Mesenchymal stem cell (in vitro differentiated cells and primary cell): ENCODE measurements around the gene RSPH3.
"Not testable (repeated sequence)": the region's sequence is repeated elsewhere in the genome, so short reads cannot be mapped to it uniquely, and the experiment has no call there.

Experiments used
- DNase-seq: peaks from one replicate; pipeline ENCODE4 v3.0.0-alpha.2; 2013
- H2AFZ ChIP-seq: one replicate; pipeline ENCODE4 v1.6.1; 2013; ENCODE audit warnings: low read depth, mild to moderate bottlenecking, control low read depth, inconsistent platforms, low read length, moderate library complexity
- H2AK5ac ChIP-seq: 2 replicates; pipeline ENCODE4 v1.6.1; 2013; ENCODE audit warnings: low read length, moderate library complexity, mild to moderate bottlenecking, inconsistent platforms; ENCODE audit not compliant: severe bottlenecking
- H2BK120ac ChIP-seq: one replicate; pipeline ENCODE4 v1.6.1; 2013; ENCODE audit warnings: low read depth, mild to moderate bottlenecking, inconsistent platforms, low read length, moderate library complexity
- H2BK12ac ChIP-seq, 2 experiments: one replicate each; pipeline ENCODE4 v1.6.1; 2013; ENCODE audit warnings: inconsistent platforms in 2 of 2, low read length in 2 of 2, mild to moderate bottlenecking in 2 of 2, moderate library complexity in 2 of 2, control low read depth in 1 of 2
- H2BK15ac ChIP-seq: one replicate; pipeline ENCODE4 v1.6.1; 2013; ENCODE audit warnings: mild to moderate bottlenecking, low read depth, inconsistent platforms; ENCODE audit not compliant: poor library complexity, severe bottlenecking
- H2BK5ac ChIP-seq: 2 replicates; pipeline ENCODE4 v1.6.1; 2013; ENCODE audit warnings: low read depth, mild to moderate bottlenecking, low read length, control low read depth, inconsistent platforms; ENCODE audit not compliant: poor library complexity, severe bottlenecking
- H3K14ac ChIP-seq, 2 experiments: one replicate each; pipeline ENCODE4 v1.6.1; 2013; ENCODE audit warnings: inconsistent platforms in 2 of 2, low read length in 2 of 2, control low read depth in 1 of 2, mild to moderate bottlenecking in 1 of 2, moderate library complexity in 1 of 2
- H3K18ac ChIP-seq, 2 experiments: one replicate each; pipeline ENCODE4 v1.6.1; 2013; ENCODE audit warnings: inconsistent platforms in 2 of 2, low read length in 2 of 2, control low read depth in 1 of 2, low read depth in 1 of 2, mild to moderate bottlenecking in 1 of 2
- H3K23ac ChIP-seq, 2 experiments: one replicate each; pipeline ENCODE4 v1.6.1; 2013; ENCODE audit warnings: inconsistent platforms in 2 of 2, low read length in 2 of 2, mild to moderate bottlenecking in 2 of 2, moderate library complexity in 2 of 2, control low read depth in 1 of 2
- H3K27ac ChIP-seq: 2 replicates; pipeline ENCODE4 v1.5.1; 2013; ENCODE audit warnings: mild to moderate bottlenecking, moderate library complexity, low read length, control low read depth, inconsistent platforms; ENCODE audit not compliant: poor library complexity, severe bottlenecking
- H3K27me3 ChIP-seq, 2 experiments: 2 replicates each; pipeline versions ENCODE4 v1.6.1 to v1.7.0; 2013; ENCODE audit warnings: low read length in 2 of 2, mild to moderate bottlenecking in 2 of 2, moderate library complexity in 2 of 2, control low read depth in 1 of 2, inconsistent platforms in 1 of 2; ENCODE audit not compliant: control insufficient read depth in 1 of 2, insufficient read depth in 1 of 2
- H3K36me3 ChIP-seq, 2 experiments: 2 replicates each; pipeline versions ENCODE4 v1.6.1 to v1.7.0; 2013; ENCODE audit warnings: low read length in 2 of 2, control low read depth in 1 of 2, inconsistent platforms in 1 of 2, low read depth in 1 of 2, mild to moderate bottlenecking in 1 of 2; ENCODE audit not compliant: insufficient read depth in 2 of 2, control insufficient read depth in 1 of 2
- H3K4ac ChIP-seq, 2 experiments: one replicate each; pipeline ENCODE4 v1.6.1; 2013; ENCODE audit warnings: inconsistent platforms in 2 of 2, low read length in 2 of 2, mild to moderate bottlenecking in 2 of 2, moderate library complexity in 2 of 2, control low read depth in 1 of 2, low read depth in 1 of 2
- H3K4me1 ChIP-seq: 2 replicates; pipeline ENCODE4 v1.6.1; 2013; ENCODE audit warnings: low read depth, low read length, control low read depth; ENCODE audit not compliant: control insufficient read depth, insufficient read depth
- H3K4me2 ChIP-seq: 2 replicates; pipeline ENCODE4 v1.6.1; 2013; ENCODE audit warnings: low read length, mild to moderate bottlenecking, inconsistent platforms; ENCODE audit not compliant: poor library complexity, severe bottlenecking
- H3K4me3 ChIP-seq, 2 experiments: 2 replicates each; pipeline versions ENCODE4 v1.5.1 to v1.7.0; 2013; ENCODE audit warnings: low read length in 2 of 2, mild to moderate bottlenecking in 2 of 2, control low read depth in 1 of 2, low read depth in 1 of 2; ENCODE audit not compliant: insufficient read depth in 1 of 2
- H3K79me1 ChIP-seq: replicated peaks from 2 replicates; pipeline ENCODE4 v1.6.1; 2013; ENCODE audit warnings: mild to moderate bottlenecking, control low read depth, low read length, inconsistent platforms; ENCODE audit not compliant: poor library complexity, severe bottlenecking
- H3K9ac ChIP-seq: 2 replicates; pipeline ENCODE4 v1.7.0; 2013; ENCODE audit warnings: mild to moderate bottlenecking, low read length, moderate library complexity
- H3K9me3 ChIP-seq: 2 replicates; pipeline ENCODE4 v1.7.0; 2013; ENCODE audit warnings: mild to moderate bottlenecking, low read length; ENCODE audit not compliant: control insufficient read depth
- H4K8ac ChIP-seq: one replicate; pipeline ENCODE4 v1.6.1; 2013; ENCODE audit warnings: inconsistent platforms, mild to moderate bottlenecking, low read length, moderate library complexity
- H4K91ac ChIP-seq: one replicate; pipeline ENCODE4 v1.6.1; 2013; ENCODE audit warnings: mild to moderate bottlenecking, low read length, inconsistent platforms
- WGBS: methylation state at CpG from one replicate; pipeline ENCODE4 v1.1.7; 2013; ENCODE audit warnings: mixed read lengths; 5-methylcytosine and 5-hydroxymethylcytosine counted together

The RSPH3 gene

GRCh38 chr6:159013229-159013628 is 13.2 kb upstream of the RSPH3 start:
- Histone ChIP-seq H3K27me3 (no peaks in the 10 kb centered on the region), H3K4me2 (no peak overlapping the region), H3K27ac (no peak overlapping the region), H2BK12ac (no peak overlapping the region), H3K79me1 (no peaks in the 10 kb centered on the region), H2BK120ac (no peak overlapping the region), H3K4me1 (no peaks in the 10 kb centered on the region), H4K91ac (no peak overlapping the region), H3K36me3 (no peaks in the 10 kb centered on the region), H4K8ac (no peak overlapping the region), H2AK5ac (no peak overlapping the region), H2BK15ac (no peak overlapping the region), H3K18ac (peak overlapping the region in 1 of 2 experiments; percentile 19), H3K4ac (no peak overlapping the region), H3K4me3 (no peak overlapping the region), H2AFZ (no peak overlapping the region), H3K9ac (no peak overlapping the region), H3K14ac (no peak overlapping the region), H3K23ac (no peak overlapping the region), H2BK5ac (no peak overlapping the region), H3K9me3 (no peaks in the 10 kb centered on the region)
- 94% methylated on average over 5 of the region's 5 CpGs for WGBS
- DNase-seq: no peak

GRCh38 chr6:159012201-159012600 is 12.2 kb upstream of the RSPH3 start:
- Histone ChIP-seq H3K9me3 (no peaks in the 10 kb centered on the region), H3K79me1 (no peaks in the 10 kb centered on the region), H2AK5ac (no peak overlapping the region), H3K36me3 (no peaks in the 10 kb centered on the region), H3K4ac (no peak overlapping the region), H2BK120ac (no peak overlapping the region), H3K27me3 (no peaks in the 10 kb centered on the region), H3K4me1 (no peaks in the 10 kb centered on the region), H2BK15ac (no peak overlapping the region), H4K91ac (no peak overlapping the region), H2BK12ac (no peak overlapping the region), H4K8ac (no peak overlapping the region), H3K23ac (no peak overlapping the region), H2AFZ (no peak overlapping the region), H3K4me2 (no peak overlapping the region), H3K18ac (no peak overlapping the region), H3K4me3 (no peak overlapping the region), H3K14ac (no peak overlapping the region), H3K27ac (no peak overlapping the region), H3K9ac (no peak overlapping the region), H2BK5ac (no peak overlapping the region)
- peak; percentile 12 for DNase-seq
- 81% methylated on average over 3 of the region's 4 CpGs for WGBS

GRCh38 chr6:159010037-159010612 is 10.1 kb upstream of the RSPH3 start:
- not testable (repeated sequence) for DNase-seq, H3K4ac ChIP-seq

GRCh38 chr6:159008656-159009288 is 8.8 kb upstream of the RSPH3 start:
- no peaks in the 10 kb centered on the region for H3K9me3 ChIP-seq
- no peak overlapping the region for H3K18ac ChIP-seq
- H2BK12ac ChIP-seq: no peak overlapping the region
- H4K8ac ChIP-seq: no peak overlapping the region
- no peak overlapping the region for H2BK120ac ChIP-seq
- H3K27me3 ChIP-seq: no peaks in the 10 kb centered on the region
- no peak overlapping the region for H3K4me2 ChIP-seq
- no peaks in the 10 kb centered on the region for H3K79me1 ChIP-seq
- no peak overlapping the region for H3K27ac ChIP-seq
- H3K9ac ChIP-seq: no peak overlapping the region
- no peak overlapping the region for H2AK5ac ChIP-seq
- peak; percentile 38 for DNase-seq
- H4K91ac ChIP-seq: no peak overlapping the region
- H3K23ac ChIP-seq: no peak overlapping the region
- no peaks in the 10 kb centered on the region for H3K4me1 ChIP-seq
- no peak overlapping the region for H2BK5ac ChIP-seq
- no peaks in the 10 kb centered on the region for H3K36me3 ChIP-seq
- no peak overlapping the region for H3K4ac ChIP-seq
- no peak overlapping the region for H3K14ac ChIP-seq
- no peak overlapping the region for H2BK15ac ChIP-seq
- WGBS: 97% methylated on average over 9 of the region's 10 CpGs
- H3K4me3 ChIP-seq: no peak overlapping the region
- H2AFZ ChIP-seq: no peak overlapping the region

More at GRCh38 chr6:159010037-159010612, 10.1 kb upstream of the RSPH3 start:
- not testable (repeated sequence) for H3K4me1 ChIP-seq, H3K79me1 ChIP-seq, H3K36me3 ChIP-seq, H4K91ac ChIP-seq, H3K14ac ChIP-seq, H2BK12ac ChIP-seq, H3K4me3 ChIP-seq, H3K9me3 ChIP-seq, H3K9ac ChIP-seq, H3K27me3 ChIP-seq, H2BK15ac ChIP-seq, H3K4me2 ChIP-seq, H2BK5ac ChIP-seq, H3K18ac ChIP-seq, H4K8ac ChIP-seq, H3K23ac ChIP-seq, H2AK5ac ChIP-seq, H2AFZ ChIP-seq, H3K27ac ChIP-seq, H2BK120ac ChIP-seq
- 77% methylated on average over 7 of the region's 7 CpGs for WGBS
